Pancreas (tissue), 10 donors: Measurements from ENCODE around the gene SLC1A1. TPM values are rescaled to one million over a fixed set of nuclear protein-coding genes. Genes with fewer than 3 reads are reported as not detected.

Experiments used
- ATAC-seq, 4 donors: fragments of 200-7000 bp; cut with Tn5 transposase; one replicate each; pipeline versions ENCODE4 v1.8.0 to v1.9.1; 2020; ENCODE audit warnings: mild to moderate bottlenecking in 4 of 4, moderate library complexity in 4 of 4
- DNase-seq, 6 donors: peaks; one replicate each; pipeline ENCODE4 v3.0.0-alpha.2; 2020
- FAIRE-seq: peaks from 2 replicates; lab custom pipeline; 2012; peaks lifted over from hg19 to GRCh38; lab: Jason Lieb, UNC
- H3K27ac ChIP-seq, 4 donors: fragments of 200-600 bp; sonication (generic); 1 replicate in 3 of 4; 2 replicates in 1 of 4; pipeline versions ENCODE4 v1.5.0 to v1.8.0; 2020
- H3K27me3 ChIP-seq, 4 donors: fragments of 200-600 bp; one replicate each; pipeline ENCODE4 v1.8.0; 2021
- H3K36me3 ChIP-seq, 3 donors: fragments of 200-600 bp; sonication (generic) in 1 of 3; one replicate each; pipeline versions ENCODE4 v1.5.0 to v1.8.0; 2020 to 2021
- H3K4me1 ChIP-seq, 3 donors: fragments of 200-600 bp; one replicate each; pipeline ENCODE4 v1.8.0; 2021
- H3K4me3 ChIP-seq, 4 donors: fragments of 200-600 bp; sonication (generic) in 2 of 4; one replicate each; pipeline versions ENCODE4 v1.5.0 to v1.8.0; 2020 to 2021
- H3K9me3 ChIP-seq, 4 donors: fragments of 200-600 bp; one replicate each; pipeline ENCODE4 v1.8.0; 2021
- CTCF ChIP-seq, 4 donors: fragments of 200-600 bp; sonication (generic) in 3 of 4; IDR thresholded peaks; one replicate each; pipeline versions ENCODE4 v1.5.0 to v1.8.0; 2021; ENCODE audit warnings: antibody characterized with exemption in 4 of 4
- WGBS, 2 donors: extraction: QIAGEN DNeasy Blood & Tissue Kit; methylation state at CpG; one replicate each; pipeline ENCODE4 v1.1.7; 2013; 5-methylcytosine and 5-hydroxymethylcytosine counted together
- intact Hi-C, 3 donors: fragments of 100-400 bp; cut with DNase I; formaldehyde crosslinking; loops; one replicate each; pipeline versions ENCODE4 v1.11.1 to v1.14.2; 2022
- polyA plus RNA-seq, 2 donors: library from polyadenylated mRNA; stranded (reverse); fragments of 200-250 nt; gene quantifications; one replicate each; pipeline ENCODE4 v1.2.3, GENCODE V29; 2013
- total RNA-seq, 6 donors: library from RNA; stranded (reverse); fragmentation: NEBNext Ultra II Directional in 4 of 6; extraction: Animal tissue kit (Norgen Biotek cat#: 25700) in 4 of 6; gene quantifications; one replicate each; pipeline versions ENCODE4 v1.2.1 to v1.2.4, GENCODE V29; 2021 to 2023
- donor health status: healthy with polysubstance abuse.
- donor health status: DM: no; HTN: no; CAD: no; lungs with moderate emphysema.
- donor health status: DM: no; HTN: no; CAD: no.
- donor health status: control.
- donor health status: control.
- donor health status: Bipolar disorder and iron deficiency.
- donor health status: DM: yes; HTN: yes; CAD: no.
- donor health status: DM: no; HTN: no; CAD: no.
- donor health status: DM: no; HTN: no; CAD: no.
- donor health status: DM: yes; HTN: yes; CAD: no.

The SLC1A1 gene
- total and polyA plus RNA-seq, 8 donors, result 1.3 to 4.9 (median 2.5) TPM

- intact Hi-C loops, result no loop called here
Measured at GRCh38 chr9:4464911-4465513, 25.3 kb upstream of the SLC1A1 start.

GRCh38 chr9:4465910-4466309 is 24.4 kb upstream of the SLC1A1 start:
- no peak for FAIRE-seq
- Histone ChIP-seq H3K4me1 (no peaks in the 10 kb centered on the region), H3K9me3 (no peaks in the 10 kb centered on the region), H3K36me3 (no peaks in the 10 kb centered on the region), H3K27ac (no peak overlapping the region), H3K27me3 (no peaks in the 10 kb centered on the region), H3K4me3 (no peak overlapping the region)
- TF ChIP-seq CTCF (IDR thresholded peaks at IDR 0.05), result no peak
- 59 to 67% methylated on average over 2 of the region's 2 CpGs for WGBS, 2 donors
- no peak for ATAC-seq
- intact Hi-C loops, result no loop called here
- DNase-seq, result no peak

More at GRCh38 chr9:4464911-4465513, 25.3 kb upstream of the SLC1A1 start:
- Histone ChIP-seq H3K4me1 (no peaks in the 10 kb centered on the region), H3K4me3 (no peak overlapping the region), H3K27ac (no peak overlapping the region), H3K36me3 (no peaks in the 10 kb centered on the region), H3K9me3 (no peaks in the 10 kb centered on the region), H3K27me3 (no peaks in the 10 kb centered on the region)
- FAIRE-seq, result no peak
- TF ChIP-seq CTCF (IDR thresholded peaks at IDR 0.05), result no peak
- no peak for DNase-seq
- ATAC-seq, result no peak
- WGBS, 2 donors, result 87 to 92% methylated on average over 11 of the region's 11 CpGs

GRCh38 chr9:4475301-4475700 is 15.0 kb upstream of the SLC1A1 start:
- ATAC-seq (no peak), FAIRE-seq (no peak), DNase-seq (no peak)
- H3K27ac ChIP-seq, result no peak overlapping the region
- H3K27me3 ChIP-seq, result no peaks in the 10 kb centered on the region
- WGBS, 2 donors, result 4 to 13% methylated on average over 1 of the region's 1 CpG
- H3K4me1 ChIP-seq, result no peaks in the 10 kb centered on the region
- intact Hi-C loops, result no loop called here
- H3K4me3 ChIP-seq, result no peak overlapping the region
- TF ChIP-seq CTCF (IDR thresholded peaks at IDR 0.05), result no peak
- H3K9me3 ChIP-seq, result no peaks in the 10 kb centered on the region
- H3K36me3 ChIP-seq, result no peaks in the 10 kb centered on the region

- no peaks in the 10 kb centered on the region for H3K27me3 ChIP-seq
- H3K4me3 ChIP-seq, result no peak overlapping the region
- DNase-seq, result no peak
- no peaks in the 10 kb centered on the region for H3K36me3 ChIP-seq
- no peak for ATAC-seq
- no peak for TF ChIP-seq CTCF (IDR thresholded peaks at IDR 0.05)
- intact Hi-C loops, result no loop called here
- WGBS, 2 donors, result 44 to 60% methylated on average over 2 of the region's 2 CpGs
- H3K27ac ChIP-seq, result no peak overlapping the region
- H3K4me1 ChIP-seq, result peaks cover 0 to 1% (median 0%) of the 10 kb centered on the region in 3 donors
- no peaks in the 10 kb centered on the region for H3K9me3 ChIP-seq
- no peak for FAIRE-seq
Measured at GRCh38 chr9:4486176-4486575, 4.1 kb upstream of the SLC1A1 start.

GRCh38 chr9:4489562-4489918 is 728 bp upstream of the SLC1A1 start:
- ATAC-seq (peak; percentile 54 to 72 (median 65)), DNase-seq (peak in 2 of 6 donors; percentile 7 to 34), FAIRE-seq (no peak)
- Histone ChIP-seq H3K4me1 (peaks cover 0 to 3% (median 0%) of the 10 kb centered on the region in 3 donors), H3K36me3 (no peaks in the 10 kb centered on the region), H3K9me3 (no peaks in the 10 kb centered on the region), H3K27ac (peak overlapping the region in 3 of 4 donors; percentile 19 to 84 (median 59)), H3K27me3 (no peaks in the 10 kb centered on the region), H3K4me3 (peak overlapping the region; percentile 55 to 74 (median 64))
- TF ChIP-seq CTCF (IDR thresholded peaks at IDR 0.05), result no peak
- intact Hi-C loops, result no loop called here
- 0 to 2% methylated on average over 8 of the region's 8 CpGs for WGBS, 2 donors
